Measurements from ENCODE around the gene PLEKHM3.

Gene PLEKHM3

DNA sequence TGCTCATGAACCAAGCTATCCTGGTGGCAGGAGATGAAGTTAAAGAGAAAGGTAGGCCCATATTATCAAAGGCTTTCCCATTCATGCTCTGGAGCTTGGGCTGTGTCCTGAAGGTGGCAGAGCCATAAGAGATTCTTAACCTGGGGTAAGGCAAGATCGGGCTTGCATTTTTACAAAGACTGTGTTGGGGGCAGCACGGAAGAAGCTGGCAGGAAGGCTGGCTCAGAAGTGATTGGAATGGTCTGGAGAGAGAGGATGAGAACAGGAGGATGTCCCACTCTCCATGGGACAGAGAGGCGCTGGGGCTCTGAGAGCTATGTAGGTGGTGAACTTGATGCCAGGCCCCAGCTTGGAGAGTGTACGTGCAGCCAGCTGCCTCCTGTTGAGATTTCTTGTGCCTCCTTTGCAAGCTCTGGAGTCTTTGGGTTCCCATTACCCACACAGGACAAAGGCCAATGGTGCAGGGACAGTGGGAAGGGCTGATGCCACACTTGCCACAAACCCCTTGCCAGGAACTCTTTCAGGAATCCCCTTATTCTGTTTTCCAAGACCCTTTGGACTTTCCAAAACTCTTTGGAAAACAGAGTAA, 215.0 kb downstream of the PLEKHM3 start:
- TF ChIP-seq L3MBTL2 (conservative IDR thresholded peaks at IDR 0.05) (no peak), SUZ12 (IDR thresholded peaks at IDR 0.05) (no peak), NFRKB (IDR thresholded peaks at IDR 0.05) (no peak), FOXK2 (IDR thresholded peaks at IDR 0.05) (no peak), CTBP1 (IDR thresholded peaks at IDR 0.05; ENCODE audit: borderline replicate concordance) (no peak), SP1 (IDR thresholded peaks at IDR 0.05) (no peak), FOXM1 (IDR thresholded peaks at IDR 0.05; ENCODE audit: borderline replicate concordance) (no peak), ELF4 (IDR thresholded peaks at IDR 0.05) (no peak)
- TF ChIP-seq, protein P1, sequence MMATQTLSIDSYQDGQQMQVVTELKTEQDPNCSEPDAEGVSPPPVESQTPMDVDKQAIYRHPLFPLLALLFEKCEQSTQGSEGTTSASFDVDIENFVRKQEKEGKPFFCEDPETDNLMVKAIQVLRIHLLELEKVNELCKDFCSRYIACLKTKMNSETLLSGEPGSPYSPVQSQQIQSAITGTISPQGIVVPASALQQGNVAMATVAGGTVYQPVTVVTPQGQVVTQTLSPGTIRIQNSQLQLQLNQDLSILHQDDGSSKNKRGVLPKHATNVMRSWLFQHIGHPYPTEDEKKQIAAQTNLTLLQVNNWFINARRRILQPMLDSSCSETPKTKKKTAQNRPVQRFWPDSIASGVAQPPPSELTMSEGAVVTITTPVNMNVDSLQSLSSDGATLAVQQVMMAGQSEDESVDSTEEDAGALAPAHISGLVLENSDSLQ (IDR thresholded peaks at IDR 0.05), result no peak
- no peak for DNase-seq (ENCODE audit: extremely low spot score)
- POLR2A ChIA-PET, result no interaction called here
- CTCF ChIA-PET, result no interaction called here

DNA sequence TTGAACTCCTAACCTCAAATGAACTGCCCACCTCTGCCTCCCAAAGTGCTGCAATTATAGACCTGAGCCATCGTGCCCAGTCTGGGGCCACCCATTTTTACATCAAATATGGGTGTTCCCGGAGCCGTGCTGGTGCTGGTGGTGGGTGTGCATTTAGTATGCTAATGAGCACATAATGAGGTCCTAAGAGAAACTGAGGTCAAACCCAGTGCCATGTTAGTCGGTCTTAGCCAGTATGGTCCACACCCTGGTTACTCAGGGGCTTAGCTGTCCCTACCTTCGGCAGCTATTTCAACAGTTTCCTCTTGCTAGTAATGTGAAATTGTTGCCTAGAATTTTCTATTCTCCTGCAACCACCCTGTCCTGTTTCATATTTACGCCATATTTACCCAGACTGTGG, 217.2 kb downstream of the PLEKHM3 start:
- DNase-seq (ENCODE audit: extremely low spot score), result no peak
- ChIA-PET POLR2A (no interaction called here), CTCF (no interaction called here)
- TF ChIP-seq BHLHE40 (IDR thresholded peaks at IDR 0.05; ENCODE audit: borderline replicate concordance) (no peak), LEF1 (IDR thresholded peaks at IDR 0.05; ENCODE audit: borderline replicate concordance) (no peak), SP1 (IDR thresholded peaks at IDR 0.05) (no peak), CTBP1 (IDR thresholded peaks at IDR 0.05; ENCODE audit: borderline replicate concordance) (no peak), ZNF384 (IDR thresholded peaks at IDR 0.05) (no peak), ELF4 (IDR thresholded peaks at IDR 0.05) (no peak), SUZ12 (IDR thresholded peaks at IDR 0.05) (no peak), NFRKB (IDR thresholded peaks at IDR 0.05) (no peak), L3MBTL2 (conservative IDR thresholded peaks at IDR 0.05) (no peak), HDGF (IDR thresholded peaks at IDR 0.05; ENCODE audit: borderline replicate concordance) (no peak), ARNT (IDR thresholded peaks at IDR 0.05) (no peak), TARDBP (IDR thresholded peaks at IDR 0.05) (no peak)
- TF ChIP-seq, protein P1 (IDR thresholded peaks at IDR 0.05), result no peak

- TF ChIP-seq SP1 (IDR thresholded peaks at IDR 0.05) (no peak), ZNF384 (IDR thresholded peaks at IDR 0.05) (no peak), CTBP1 (IDR thresholded peaks at IDR 0.05; ENCODE audit: borderline replicate concordance) (no peak)
- no peak for DNase-seq (ENCODE audit: extremely low spot score)
- POLR2A ChIA-PET, result no interaction called here
- CTCF ChIA-PET, result no interaction called here
These were observed 217.8 kb downstream of the PLEKHM3 start for GRCh38 chr2:207807516-207807915.

DNA sequence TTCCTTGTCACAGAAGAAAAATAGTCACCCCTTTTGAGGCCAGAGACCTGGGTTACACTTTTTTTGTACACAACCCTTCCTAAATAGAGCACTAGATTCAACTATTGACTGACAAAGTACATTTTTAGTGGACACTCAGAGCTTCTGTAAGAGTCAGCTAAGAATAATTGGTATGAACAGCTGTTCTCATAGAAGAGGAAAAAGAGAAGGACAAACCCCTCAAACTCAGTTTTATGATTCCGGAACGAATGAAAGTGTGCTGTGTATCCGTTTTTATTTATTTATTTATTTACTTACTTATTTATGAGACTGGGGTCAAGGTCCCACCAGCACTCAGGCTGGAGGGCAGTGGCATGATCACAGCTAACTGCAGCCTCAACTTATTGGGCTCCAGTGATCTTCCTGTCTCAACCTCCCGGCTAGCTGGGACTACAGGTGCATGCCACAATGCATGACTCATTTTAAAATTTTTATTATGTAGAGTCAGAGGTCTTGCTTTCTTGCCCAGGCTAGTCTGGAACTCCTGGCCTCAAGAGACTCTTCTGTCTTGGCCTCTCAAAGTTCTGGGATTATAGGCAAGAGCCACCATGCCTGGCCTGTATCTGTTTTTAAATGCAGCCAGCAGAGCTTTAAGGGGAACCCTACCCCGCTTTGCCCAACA, 219.6 kb downstream of the PLEKHM3 start:
- DNase-seq (ENCODE audit: extremely low spot score), result no peak
- CTCF ChIA-PET, result interaction anchor here (0.6 to 0.8 kb wide), 2 partner anchors 32 to 1652 kb away, joined by 4 to 5 read pairs; no protein-coding TSS in a partner anchor
- TF ChIP-seq FOXK2 (IDR thresholded peaks at IDR 0.05) (no peak), LEF1 (IDR thresholded peaks at IDR 0.05; ENCODE audit: borderline replicate concordance) (no peak), BHLHE40 (IDR thresholded peaks at IDR 0.05; ENCODE audit: borderline replicate concordance) (no peak), HDGF (IDR thresholded peaks at IDR 0.05; ENCODE audit: borderline replicate concordance) (no peak), ZNF384 (IDR thresholded peaks at IDR 0.05) (no peak), NFRKB (IDR thresholded peaks at IDR 0.05) (no peak), SP1 (IDR thresholded peaks at IDR 0.05) (no peak), TARDBP (IDR thresholded peaks at IDR 0.05) (no peak), FOXA1 (IDR thresholded peaks at IDR 0.05) (no peak), FOXM1 (IDR thresholded peaks at IDR 0.05; ENCODE audit: borderline replicate concordance) (no peak), CTBP1 (IDR thresholded peaks at IDR 0.05; ENCODE audit: borderline replicate concordance) (no peak), ELF4 (IDR thresholded peaks at IDR 0.05) (no peak), ARNT (IDR thresholded peaks at IDR 0.05) (no peak), L3MBTL2 (conservative IDR thresholded peaks at IDR 0.05) (no peak)
- TF ChIP-seq, protein P1 (IDR thresholded peaks at IDR 0.05), result no peak
- POLR2A ChIA-PET, result no interaction called here

- DNase-seq (ENCODE audit: extremely low spot score), result no peak
- POLR2A ChIA-PET, result no interaction called here
- CTCF ChIA-PET, result no interaction called here
- TF ChIP-seq BHLHE40 (IDR thresholded peaks at IDR 0.05; ENCODE audit: borderline replicate concordance), result no peak
- TF ChIP-seq ELF4 (IDR thresholded peaks at IDR 0.05), result no peak
- TF ChIP-seq NFRKB (IDR thresholded peaks at IDR 0.05), result no peak
- TF ChIP-seq FOXA1 (IDR thresholded peaks at IDR 0.05), result no peak
- TF ChIP-seq SP1 (IDR thresholded peaks at IDR 0.05), result no peak
- no peak for TF ChIP-seq ZNF384 (IDR thresholded peaks at IDR 0.05)
- no peak for TF ChIP-seq HDGF (IDR thresholded peaks at IDR 0.05; ENCODE audit: borderline replicate concordance)
- TF ChIP-seq, protein P1 (IDR thresholded peaks at IDR 0.05), result no peak
- TF ChIP-seq LEF1 (IDR thresholded peaks at IDR 0.05; ENCODE audit: borderline replicate concordance), result no peak
- no peak for TF ChIP-seq L3MBTL2 (conservative IDR thresholded peaks at IDR 0.05)
- no peak for TF ChIP-seq ARNT (IDR thresholded peaks at IDR 0.05)
- no peak for TF ChIP-seq CTBP1 (IDR thresholded peaks at IDR 0.05; ENCODE audit: borderline replicate concordance)
These were observed 222.7 kb downstream of the PLEKHM3 start for GRCh38 chr2:207802650-207803049.

DNA sequence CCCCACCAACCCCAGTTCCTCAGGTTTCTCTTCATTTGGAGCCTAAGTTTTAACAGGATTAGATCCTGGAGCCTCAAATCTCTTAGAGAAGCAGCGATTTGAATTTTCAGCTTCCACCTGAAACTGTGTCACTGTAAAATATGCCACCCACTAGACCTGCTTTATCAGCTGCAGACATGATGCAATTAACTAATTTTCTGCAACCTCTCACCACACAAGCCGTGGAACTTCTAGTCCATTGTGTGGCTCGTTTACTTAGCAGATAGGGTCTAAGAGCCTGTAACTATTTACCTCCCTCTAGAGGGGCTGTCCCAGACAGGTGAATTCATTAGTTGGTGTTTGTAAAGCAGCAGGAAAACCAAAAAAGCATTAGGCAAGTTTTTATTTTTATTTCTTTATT, 224.1 kb downstream of the PLEKHM3 start:
- CTCF ChIA-PET, result no interaction called here
- TF ChIP-seq SP1 (IDR thresholded peaks at IDR 0.05) (no peak), HDGF (IDR thresholded peaks at IDR 0.05; ENCODE audit: borderline replicate concordance) (no peak), ARNT (IDR thresholded peaks at IDR 0.05) (no peak)
- no peak for DNase-seq (ENCODE audit: extremely low spot score)
- POLR2A ChIA-PET, result no interaction called here

All from HEK293T (cell line).